ENCODE data around the gene MRGPRD.
"Not testable (repeated sequence)": the region's sequence is repeated elsewhere in the genome, so short reads cannot be mapped to it uniquely, and the experiment has no call there.

Gene MRGPRD

DNA sequence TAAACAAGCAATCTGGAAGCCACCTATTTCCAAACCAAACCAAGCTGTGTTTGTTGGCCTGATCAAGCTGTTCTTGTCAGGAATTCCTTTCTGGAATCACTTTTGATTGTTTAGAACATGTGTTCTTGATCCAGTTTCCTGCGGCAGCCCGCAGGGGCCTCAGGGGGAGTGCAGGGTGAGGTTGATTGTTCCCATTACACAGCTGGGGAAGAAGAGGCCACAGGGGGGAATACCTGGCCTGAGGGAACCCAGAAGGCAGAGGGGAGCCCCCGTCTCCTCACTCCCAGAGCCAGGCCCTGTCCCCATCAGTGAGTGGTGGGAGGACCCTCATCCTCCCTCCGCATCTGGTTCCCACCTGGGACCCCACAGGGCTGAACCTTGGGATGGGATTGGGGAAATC is 4.2 kb downstream of the MRGPRD start:
- Histone ChIP-seq H3K36me3 (ENCODE audit: control insufficient read depth, insufficient read depth, low read length) (no peaks in the 10 kb centered on the region), H3K9me3 (ENCODE audit: control insufficient read depth, low read length) (no peaks in the 10 kb centered on the region), H3K4me3 (ENCODE audit: extremely low read depth, insufficient read depth, low read length, poor library complexity, severe bottlenecking) (no peak overlapping the region), H3K4me1 (ENCODE audit: control insufficient read depth, insufficient read depth, low read length, poor library complexity, severe bottlenecking) (no peaks in the 10 kb centered on the region), H3K27ac (ENCODE audit: low read depth, low read length, severe bottlenecking) (no peak overlapping the region)
- WGBS, 2 experiments (ENCODE audit: insufficient coverage in 2 of 2), result 92 to 95% methylated on average over 2 to 4 of the region's 4 CpGs

DNA sequence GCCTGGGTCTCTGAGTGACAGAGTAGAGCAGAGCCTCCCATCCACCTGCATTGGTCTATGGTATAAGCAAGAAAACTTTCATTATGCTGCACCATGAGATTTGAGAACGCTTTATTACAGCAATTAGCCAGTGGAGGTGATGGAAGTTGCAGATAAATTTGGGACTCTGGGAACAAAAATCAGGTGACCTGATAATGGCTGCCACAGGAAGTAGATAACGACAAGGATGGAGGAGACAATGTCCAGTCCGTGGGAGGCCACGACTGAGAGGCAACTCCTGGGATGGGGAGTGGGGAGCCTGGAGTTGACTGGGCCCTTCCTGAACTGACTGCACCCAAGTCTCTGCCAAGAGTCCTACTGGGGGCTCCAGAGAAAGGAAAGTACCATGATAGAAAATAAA is 4.7 kb downstream of the MRGPRD start:
- Histone ChIP-seq H3K36me3 (ENCODE audit: control insufficient read depth, insufficient read depth, low read length) (no peaks in the 10 kb centered on the region), H3K9me3 (ENCODE audit: control insufficient read depth, low read length) (no peaks in the 10 kb centered on the region), H3K4me3 (ENCODE audit: extremely low read depth, insufficient read depth, low read length, poor library complexity, severe bottlenecking) (no peak overlapping the region), H3K27ac (ENCODE audit: low read depth, low read length, severe bottlenecking) (no peak overlapping the region), H3K4me1 (ENCODE audit: control insufficient read depth, insufficient read depth, low read length, poor library complexity, severe bottlenecking) (no peaks in the 10 kb centered on the region)
- 71 to 75% methylated on average over 4 of the region's 4 CpGs for WGBS, 2 experiments (ENCODE audit: insufficient coverage in 2 of 2)

DNA sequence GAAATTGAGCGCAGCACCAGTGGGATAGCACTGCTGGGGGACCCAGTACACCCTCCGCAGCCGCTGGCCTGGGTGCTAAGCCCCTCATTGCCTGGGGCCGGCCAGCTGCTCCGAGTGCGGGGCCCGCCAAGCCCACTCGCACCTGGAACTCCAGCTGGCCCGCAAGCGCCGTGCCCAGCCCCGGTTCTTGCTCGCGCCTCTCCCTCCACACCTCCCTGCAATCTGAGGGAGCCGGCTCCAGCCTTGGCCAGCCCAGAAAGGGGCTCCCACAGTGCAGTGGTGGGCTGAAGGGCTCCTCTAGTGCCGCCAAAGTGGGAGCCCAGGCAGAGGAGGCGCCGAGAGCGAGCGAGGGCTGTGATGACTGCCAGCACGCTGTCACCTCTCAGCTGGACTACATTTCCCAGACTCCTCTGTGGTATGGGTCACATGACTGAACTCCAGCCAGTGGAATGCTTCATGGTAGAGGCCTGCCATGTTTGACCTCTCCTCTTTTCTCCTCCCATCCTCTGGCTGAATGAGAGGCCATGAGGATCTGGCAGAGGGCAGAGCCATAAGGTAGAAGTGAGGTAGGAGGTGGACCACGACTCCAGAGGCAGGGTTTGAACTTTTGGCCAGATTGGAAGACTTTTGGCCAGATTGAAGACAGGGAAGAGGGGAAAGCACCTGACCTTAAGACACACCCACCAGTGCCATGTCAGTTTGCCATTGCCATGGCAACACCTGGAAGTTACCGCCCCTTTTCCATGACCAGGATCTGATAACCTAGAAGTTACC is 6.2 kb downstream of the MRGPRD start:
- no peak overlapping the region for H3K4me3 ChIP-seq (ENCODE audit: extremely low read depth, insufficient read depth, low read length, poor library complexity, severe bottlenecking)
- WGBS, 2 experiments (ENCODE audit: insufficient coverage in 2 of 2), result 93 to 94% methylated on average over 9 to 14 of the region's 23 CpGs

DNA sequence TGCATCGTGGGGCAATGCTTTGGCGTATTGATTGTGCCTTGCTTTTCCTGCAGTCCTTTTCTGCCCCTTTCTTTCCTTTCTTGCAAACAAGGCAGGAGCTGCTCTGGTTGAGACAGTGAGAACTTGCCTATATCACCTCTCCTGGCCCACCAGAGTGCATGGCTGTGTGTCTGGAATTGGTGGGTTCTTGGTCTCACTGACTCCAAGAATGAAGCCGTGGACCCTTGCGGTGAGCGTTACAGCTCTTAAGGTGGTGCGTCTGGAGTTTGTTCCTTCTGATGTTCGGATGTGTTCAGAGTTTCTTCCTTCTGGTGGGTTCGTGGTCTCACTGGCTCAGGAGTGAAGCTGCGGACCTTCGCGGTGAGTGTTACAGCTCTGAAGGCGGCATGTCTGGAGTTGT is 7.1 kb downstream of the MRGPRD start:
- H3K4me1 ChIP-seq (ENCODE audit: control insufficient read depth, insufficient read depth, low read length, poor library complexity, severe bottlenecking); H3K27ac ChIP-seq (ENCODE audit: low read depth, low read length, severe bottlenecking); H3K36me3 ChIP-seq (ENCODE audit: control insufficient read depth, insufficient read depth, low read length); H3K4me3 ChIP-seq (ENCODE audit: extremely low read depth, insufficient read depth, low read length, poor library complexity, severe bottlenecking); H3K9me3 ChIP-seq (ENCODE audit: control insufficient read depth, low read length): not testable (repeated sequence)
- WGBS, 2 experiments (ENCODE audit: insufficient coverage in 2 of 2), result 96 to 97% methylated on average over 6 of the region's 12 CpGs

More for the DNA sequence above, 6.2 kb downstream of the MRGPRD start:
- Histone ChIP-seq H3K27ac (ENCODE audit: low read depth, low read length, severe bottlenecking) (no peak overlapping the region), H3K36me3 (ENCODE audit: control insufficient read depth, insufficient read depth, low read length) (no peaks in the 10 kb centered on the region), H3K9me3 (ENCODE audit: control insufficient read depth, low read length) (no peaks in the 10 kb centered on the region), H3K4me1 (ENCODE audit: control insufficient read depth, insufficient read depth, low read length, poor library complexity, severe bottlenecking) (no peaks in the 10 kb centered on the region)

DNA sequence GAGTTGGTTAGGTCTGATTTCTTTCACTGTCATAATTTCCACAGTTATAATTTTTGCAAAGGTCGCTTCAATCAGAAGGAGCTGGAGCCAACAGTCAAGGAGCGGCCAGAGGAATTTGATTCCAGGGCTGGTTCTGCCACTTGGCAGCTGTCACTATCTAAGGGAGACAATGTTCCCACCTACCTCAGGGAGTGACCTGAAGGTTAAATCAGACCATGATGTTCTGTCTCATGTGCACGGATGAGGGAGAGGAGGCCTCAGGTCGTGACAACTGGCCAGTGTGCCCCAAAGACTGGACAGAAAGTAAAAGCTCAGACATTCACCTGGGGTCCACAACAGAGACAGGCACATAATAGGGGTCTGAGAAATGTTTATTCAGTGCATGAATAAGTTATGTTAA is 7.6 kb downstream of the MRGPRD start:
- no peak overlapping the region for H3K4me3 ChIP-seq (ENCODE audit: extremely low read depth, insufficient read depth, low read length, poor library complexity, severe bottlenecking)
- no peaks in the 10 kb centered on the region for H3K9me3 ChIP-seq (ENCODE audit: control insufficient read depth, low read length)
- WGBS, 2 experiments (ENCODE audit: insufficient coverage in 2 of 2), result 80 to 100% methylated on average over 1 to 4 of the region's 4 CpGs
- H3K4me1 ChIP-seq (ENCODE audit: control insufficient read depth, insufficient read depth, low read length, poor library complexity, severe bottlenecking), result no peaks in the 10 kb centered on the region
- H3K27ac ChIP-seq (ENCODE audit: low read depth, low read length, severe bottlenecking), result no peak overlapping the region
- no peaks in the 10 kb centered on the region for H3K36me3 ChIP-seq (ENCODE audit: control insufficient read depth, insufficient read depth, low read length)

DNA sequence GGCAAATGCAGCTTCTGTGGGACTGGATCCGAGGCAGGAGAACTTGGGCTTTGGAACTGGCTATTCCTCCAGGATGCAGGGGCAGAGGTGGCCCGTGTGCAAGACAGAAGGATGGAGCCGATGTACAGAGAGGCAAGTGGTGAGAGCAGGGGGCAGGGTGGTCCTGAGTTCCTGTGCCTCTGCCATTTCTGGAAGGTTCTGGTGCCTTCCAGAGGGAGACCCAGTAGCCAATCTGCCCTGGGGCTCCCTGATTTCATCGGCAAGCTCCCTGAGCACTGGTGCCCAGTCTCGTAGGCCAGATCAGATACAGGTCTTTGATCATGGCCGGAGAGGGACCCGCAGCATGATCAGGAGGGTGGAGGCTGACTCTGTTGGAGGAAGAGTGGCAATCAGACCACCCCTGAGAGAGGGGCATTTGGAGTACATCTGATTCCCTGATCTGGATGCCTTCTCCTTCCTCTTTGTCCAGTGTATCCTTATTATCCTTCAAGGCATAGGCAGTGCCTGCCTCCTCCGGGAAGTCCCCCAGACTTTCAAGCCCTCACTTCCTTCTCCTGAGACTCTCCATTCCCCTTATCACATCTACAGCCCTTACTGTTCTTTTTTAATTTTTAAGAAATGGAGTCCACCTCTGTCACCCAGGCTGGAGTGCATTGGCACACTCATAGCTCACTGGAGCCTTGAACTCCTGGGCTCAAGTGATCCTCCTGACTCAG is 9.7 kb downstream of the MRGPRD start:
- 89 to 94% methylated on average over 8 of the region's 8 CpGs for WGBS, 2 experiments (ENCODE audit: insufficient coverage in 2 of 2)
- Histone ChIP-seq H3K27ac (ENCODE audit: low read depth, low read length, severe bottlenecking) (no peak overlapping the region), H3K9me3 (ENCODE audit: control insufficient read depth, low read length) (no peaks in the 10 kb centered on the region), H3K4me1 (ENCODE audit: control insufficient read depth, insufficient read depth, low read length, poor library complexity, severe bottlenecking) (no peaks in the 10 kb centered on the region), H3K4me3 (ENCODE audit: extremely low read depth, insufficient read depth, low read length, poor library complexity, severe bottlenecking) (no peak overlapping the region), H3K36me3 (ENCODE audit: control insufficient read depth, insufficient read depth, low read length) (no peaks in the 10 kb centered on the region)

GRCh38 chr11:68969386-68969785 is 11.4 kb downstream of the MRGPRD start:
- Histone ChIP-seq H3K36me3 (ENCODE audit: control insufficient read depth, insufficient read depth, low read length) (no peaks in the 10 kb centered on the region), H3K27ac (ENCODE audit: low read depth, low read length, severe bottlenecking) (no peak overlapping the region), H3K4me1 (ENCODE audit: control insufficient read depth, insufficient read depth, low read length, poor library complexity, severe bottlenecking) (no peaks in the 10 kb centered on the region), H3K4me3 (ENCODE audit: extremely low read depth, insufficient read depth, low read length, poor library complexity, severe bottlenecking) (no peak overlapping the region), H3K9me3 (ENCODE audit: control insufficient read depth, low read length) (no peaks in the 10 kb centered on the region)
- WGBS, 2 experiments (ENCODE audit: insufficient coverage in 2 of 2), result 85 to 95% methylated on average over 4 to 8 of the region's 8 CpGs

DNA sequence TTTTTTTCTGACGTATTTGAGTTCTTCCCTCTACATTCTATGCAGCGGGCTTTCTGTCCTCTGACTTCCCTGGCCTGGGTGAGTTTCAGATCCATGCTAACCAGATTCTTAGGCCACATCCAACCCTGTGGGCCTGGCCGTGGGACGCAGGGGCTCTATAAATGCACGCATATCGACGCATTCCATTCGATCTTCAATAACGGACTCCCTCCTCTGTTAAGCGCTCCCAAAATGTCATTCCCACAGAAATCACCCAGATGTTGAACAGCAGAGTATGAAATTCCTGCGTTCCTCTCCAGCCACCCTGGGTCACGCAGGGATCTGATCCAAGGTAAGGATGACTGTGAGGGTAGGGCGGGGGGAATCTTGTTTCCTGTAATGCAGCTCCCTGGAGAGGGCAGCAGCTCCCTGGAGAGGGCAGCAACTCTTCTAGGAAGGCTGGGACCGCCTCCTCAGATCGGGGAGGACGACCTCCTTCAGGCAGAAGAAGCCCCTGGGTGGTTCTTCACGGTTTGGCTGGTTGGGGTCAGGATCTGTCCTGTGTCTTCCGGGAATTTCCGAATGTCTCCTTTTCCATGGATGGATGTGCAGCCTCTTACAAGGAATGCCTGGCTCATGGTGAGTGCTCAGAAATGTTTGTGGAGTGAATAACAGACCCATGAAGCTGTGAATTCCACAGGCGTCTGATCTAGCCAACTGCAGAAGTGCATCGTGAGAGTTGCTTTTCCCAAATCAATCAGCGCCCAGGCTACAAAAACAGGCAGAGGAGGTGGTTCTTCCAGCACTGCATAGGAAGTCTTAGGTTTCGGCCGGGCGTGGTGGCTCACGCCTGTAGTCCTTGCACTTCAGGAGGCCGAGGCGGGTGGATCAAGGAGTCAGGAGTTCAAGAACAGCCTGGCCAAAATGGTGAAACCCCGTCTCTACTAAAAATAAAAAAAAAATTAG is 12.2 kb downstream of the MRGPRD start:
- 82 to 83% methylated on average over 21 to 27 of the region's 29 CpGs for WGBS, 2 experiments (ENCODE audit: insufficient coverage in 2 of 2)

DNA sequence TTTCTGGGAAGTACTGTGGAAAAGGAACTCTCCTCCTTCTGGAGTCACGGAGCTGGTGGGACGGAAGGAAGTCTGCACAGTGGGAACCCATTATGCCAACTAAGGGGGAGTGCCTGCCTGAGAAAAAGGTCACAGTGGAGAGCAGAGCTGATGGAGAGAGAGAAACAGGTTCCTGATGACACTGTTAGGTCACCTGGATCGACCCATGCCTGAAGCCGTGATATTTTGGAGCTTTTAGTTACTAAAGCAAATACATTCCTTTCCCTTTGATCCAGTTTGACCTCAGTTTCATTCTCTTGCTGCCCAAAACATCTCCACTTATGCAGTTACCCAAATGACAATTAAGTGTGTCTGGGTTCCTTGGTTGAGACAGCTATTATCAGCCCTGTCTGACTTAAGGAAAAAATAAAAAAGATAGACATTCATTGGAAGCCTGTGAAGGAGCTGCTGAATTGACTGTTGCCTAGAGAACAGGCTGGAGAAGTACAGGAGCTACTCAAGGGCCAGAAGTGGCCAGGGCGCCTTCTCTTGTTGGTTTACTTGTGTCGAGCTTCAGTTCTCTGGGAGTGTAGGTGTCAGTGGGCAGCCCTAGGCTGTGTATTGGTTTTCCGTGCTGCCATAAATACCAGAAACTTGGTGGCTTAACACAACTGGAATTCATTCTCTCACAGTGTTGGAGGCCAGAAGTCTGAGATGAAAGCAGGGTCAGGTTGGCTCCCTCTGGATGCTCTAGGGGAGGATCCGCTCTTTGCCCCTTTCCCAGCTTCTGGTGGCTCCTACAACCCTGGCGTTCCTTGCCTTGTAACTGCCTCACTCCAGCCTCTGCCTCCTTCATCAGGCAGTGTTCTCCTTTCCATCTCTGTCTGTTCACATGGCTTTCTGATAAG is 13.6 kb downstream of the MRGPRD start:
- Histone ChIP-seq H3K9me3 (ENCODE audit: control insufficient read depth, low read length) (no peaks in the 10 kb centered on the region), H3K27ac (ENCODE audit: low read depth, low read length, severe bottlenecking) (no peak overlapping the region), H3K4me3 (ENCODE audit: extremely low read depth, insufficient read depth, low read length, poor library complexity, severe bottlenecking) (no peak overlapping the region), H3K36me3 (ENCODE audit: control insufficient read depth, insufficient read depth, low read length) (no peaks in the 10 kb centered on the region), H3K4me1 (ENCODE audit: control insufficient read depth, insufficient read depth, low read length, poor library complexity, severe bottlenecking) (no peaks in the 10 kb centered on the region)
- WGBS, 2 experiments (ENCODE audit: insufficient coverage in 2 of 2), result 83 to 94% methylated on average over 6 to 7 of the region's 9 CpGs

More for the DNA sequence above, 12.2 kb downstream of the MRGPRD start:
- H3K4me3 ChIP-seq (ENCODE audit: extremely low read depth, insufficient read depth, low read length, poor library complexity, severe bottlenecking), result no peak overlapping the region
- no peak overlapping the region for H3K27ac ChIP-seq (ENCODE audit: low read depth, low read length, severe bottlenecking)
- H3K36me3 ChIP-seq (ENCODE audit: control insufficient read depth, insufficient read depth, low read length), result no peaks in the 10 kb centered on the region
- no peaks in the 10 kb centered on the region for H3K4me1 ChIP-seq (ENCODE audit: control insufficient read depth, insufficient read depth, low read length, poor library complexity, severe bottlenecking)
- no peaks in the 10 kb centered on the region for H3K9me3 ChIP-seq (ENCODE audit: control insufficient read depth, low read length)

Data from mesodermal cell (in vitro differentiated cells).